Transverse colon (tissue), 4 donors: ENCODE measurements around the gene DMD. TPM values are rescaled to one million over a fixed set of nuclear protein-coding genes. Genes with fewer than 3 reads are reported as not detected.

ENCODE experiments used
- DNase-seq: peaks from one replicate; pipeline ENCODE4 v3.0.0-alpha.2; 2019
- H3K27ac ChIP-seq, 4 donors: fragments of 200-600 bp; sonication (generic); 2 replicates each; pipeline ENCODE4 v1.5.1; 2016 to 2018; ENCODE audit warnings: inconsistent platforms in 4 of 4
- H3K27me3 ChIP-seq: fragments of 200-600 bp; sonication (generic); 2 replicates; pipeline ENCODE4 v1.5.1; 2017; ENCODE audit warnings: inconsistent platforms
- H3K36me3 ChIP-seq, 4 donors: fragments of 200-600 bp; sonication (generic); 2 replicates each; pipeline ENCODE4 v1.5.1; 2017 to 2019; ENCODE audit warnings: inconsistent platforms in 4 of 4
- H3K4me1 ChIP-seq, 4 donors: fragments of 200-600 bp; sonication (generic); 2 replicates each; pipeline ENCODE4 v1.5.1; 2017 to 2020; ENCODE audit warnings: inconsistent platforms in 4 of 4
- H3K4me3 ChIP-seq, 4 donors: fragments of 200-600 bp; sonication (generic); 1 replicate in 1 of 4; 2 replicates in 3 of 4; pipeline versions ENCODE4 v1.5.1 to v1.6.1; 2017 to 2019; ENCODE audit warnings: inconsistent platforms in 4 of 4
- H3K9me3 ChIP-seq, 2 donors: fragments of 200-600 bp; sonication (generic); 2 replicates each; pipeline ENCODE4 v1.5.1; 2017 to 2019; ENCODE audit warnings: inconsistent platforms in 2 of 2
- CTCF ChIP-seq, 5 experiments: fragments of 200-600 bp in 3 of 5; fragments of 450-650 bp in 2 of 5; sonication (generic) in 3 of 5; IDR thresholded peaks; 1 replicate in 2 of 5; 2 replicates in 3 of 5; pipeline ENCODE4 v1.5.1; 2016 to 2017; ENCODE audit warnings: antibody characterized with exemption in 5 of 5, inconsistent platforms in 3 of 5, mild to moderate bottlenecking in 2 of 5, moderate library complexity in 1 of 5
- EP300 ChIP-seq: sonication (generic); formaldehyde crosslinking; IDR thresholded peaks from one replicate; pipeline ENCODE4 v1.6.1; 2017; ENCODE audit warnings: antibody characterized with exemption, low read depth
- POLR2A ChIP-seq: fragments of 450-650 bp; IDR thresholded peaks from one replicate; pipeline ENCODE4 v1.6.1; 2016; ENCODE audit warnings: antibody characterized with exemption, mild to moderate bottlenecking, moderate library complexity
- POLR2AphosphoS5 ChIP-seq, 3 donors: sonication (generic); formaldehyde crosslinking; IDR thresholded peaks; one replicate each; pipeline ENCODE4 v1.6.1; 2016; ENCODE audit warnings: antibody characterized with exemption in 3 of 3
- WGBS, 2 donors: methylation state at CpG; one replicate each; pipeline ENCODE4 v1.1.5; 2018; ENCODE audit warnings: low coverage in 1 of 2; 5-methylcytosine and 5-hydroxymethylcytosine counted together
- in situ Hi-C, 4 donors: fragments of 200-750 bp; cut with MboI; loops; one replicate each; pipeline versions ENCODE4 v1.15.0 to v1.15.1; 2017; ENCODE audit warnings: low sequenced_read_pairs in 3 of 4, low pct_ligation_motif_present in 1 of 4, low pct_unique_long_range_greater_than_20kb in 1 of 4
- intact Hi-C: fragments of 100-400 bp; cut with DNase I; formaldehyde crosslinking; loops from one replicate; pipeline ENCODE4 v1.15.1; 2023; ENCODE audit warnings: low total_unique reads
- total RNA-seq, 4 donors: library from RNA; depleted of rRNA; stranded (reverse); fragments of >200 nt; gene quantifications; one replicate each; pipeline ENCODE4 v1.1.0, GENCODE V29; 2016

The DMD gene
- total RNA-seq, 4 donors from 2014 or later: 20.9 to 44.6 (median 32.5) TPM

- Histone ChIP-seq H3K27me3 (no peaks in the 10 kb centered on the region), H3K9me3 (no peaks in the 10 kb centered on the region), H3K4me1 (no peaks in the 10 kb centered on the region), H3K36me3 (no peaks in the 10 kb centered on the region), H3K27ac (no peak overlapping the region), H3K4me3 (no peak overlapping the region)
- intact Hi-C loops (no loop called here), in situ Hi-C loops (no loop called here)
- 57 to 78% methylated on average over 3 to 4 of the region's 4 CpGs for WGBS, 2 donors
- TF ChIP-seq POLR2A (no peak), POLR2AphosphoS5 (IDR thresholded peaks at IDR 0.05) (no peak), CTCF (IDR thresholded peaks at IDR 0.05) (no peak), EP300 (no peak)
- no peak for DNase-seq
These were observed 1912.4 kb downstream of the DMD start for GRCh38 chrX:31298916-31299315.

GRCh38 chrX:31297881-31298280, 1913.5 kb downstream of the DMD start:
- intact Hi-C loops: no loop called here
- in situ Hi-C loops: no loop called here
- H3K9me3 ChIP-seq: no peaks in the 10 kb centered on the region
- no peak overlapping the region for H3K27ac ChIP-seq
- H3K4me1 ChIP-seq: no peaks in the 10 kb centered on the region
- TF ChIP-seq CTCF (IDR thresholded peaks at IDR 0.05) (no peak), POLR2AphosphoS5 (IDR thresholded peaks at IDR 0.05) (no peak), POLR2A (no peak), EP300 (no peak)
- no peak for DNase-seq
- H3K4me3 ChIP-seq: no peak overlapping the region
- no peaks in the 10 kb centered on the region for H3K27me3 ChIP-seq
- no peaks in the 10 kb centered on the region for H3K36me3 ChIP-seq

GRCh38 chrX:31294475-31294874, 1916.9 kb downstream of the DMD start:
- intact Hi-C loops: no loop called here
- in situ Hi-C loops: no loop called here
- no peaks in the 10 kb centered on the region for H3K9me3 ChIP-seq
- no peak overlapping the region for H3K4me3 ChIP-seq
- no peaks in the 10 kb centered on the region for H3K27me3 ChIP-seq
- H3K36me3 ChIP-seq: no peaks in the 10 kb centered on the region
- DNase-seq: no peak
- TF ChIP-seq CTCF (IDR thresholded peaks at IDR 0.05) (no peak), EP300 (no peak)
- no peaks in the 10 kb centered on the region for H3K4me1 ChIP-seq
- WGBS, 2 donors: 60 to 70% methylated on average over 1 to 3 of the region's 3 CpGs
- H3K27ac ChIP-seq: no peak overlapping the region

GRCh38 chrX:31293409-31293808, 1917.9 kb downstream of the DMD start:
- H3K36me3 ChIP-seq: no peaks in the 10 kb centered on the region
- no peaks in the 10 kb centered on the region for H3K4me1 ChIP-seq
- no peak overlapping the region for H3K4me3 ChIP-seq
- in situ Hi-C loops (no loop called here), intact Hi-C loops (no loop called here)
- no peaks in the 10 kb centered on the region for H3K27me3 ChIP-seq
- no peak for DNase-seq
- TF ChIP-seq POLR2AphosphoS5 (IDR thresholded peaks at IDR 0.05): no peak
- TF ChIP-seq POLR2A: no peak
- peak in 2 of 5 experiments; percentile 7 to 10 for TF ChIP-seq CTCF (IDR thresholded peaks at IDR 0.05)
- no peak for TF ChIP-seq EP300
- H3K9me3 ChIP-seq: no peaks in the 10 kb centered on the region
- H3K27ac ChIP-seq: no peak overlapping the region
- WGBS, 2 donors: 46 to 70% methylated on average over 3 to 6 of the region's 6 CpGs
